Measurements from ENCODE around the gene NYNRIN.

NYNRIN gene

DNA sequence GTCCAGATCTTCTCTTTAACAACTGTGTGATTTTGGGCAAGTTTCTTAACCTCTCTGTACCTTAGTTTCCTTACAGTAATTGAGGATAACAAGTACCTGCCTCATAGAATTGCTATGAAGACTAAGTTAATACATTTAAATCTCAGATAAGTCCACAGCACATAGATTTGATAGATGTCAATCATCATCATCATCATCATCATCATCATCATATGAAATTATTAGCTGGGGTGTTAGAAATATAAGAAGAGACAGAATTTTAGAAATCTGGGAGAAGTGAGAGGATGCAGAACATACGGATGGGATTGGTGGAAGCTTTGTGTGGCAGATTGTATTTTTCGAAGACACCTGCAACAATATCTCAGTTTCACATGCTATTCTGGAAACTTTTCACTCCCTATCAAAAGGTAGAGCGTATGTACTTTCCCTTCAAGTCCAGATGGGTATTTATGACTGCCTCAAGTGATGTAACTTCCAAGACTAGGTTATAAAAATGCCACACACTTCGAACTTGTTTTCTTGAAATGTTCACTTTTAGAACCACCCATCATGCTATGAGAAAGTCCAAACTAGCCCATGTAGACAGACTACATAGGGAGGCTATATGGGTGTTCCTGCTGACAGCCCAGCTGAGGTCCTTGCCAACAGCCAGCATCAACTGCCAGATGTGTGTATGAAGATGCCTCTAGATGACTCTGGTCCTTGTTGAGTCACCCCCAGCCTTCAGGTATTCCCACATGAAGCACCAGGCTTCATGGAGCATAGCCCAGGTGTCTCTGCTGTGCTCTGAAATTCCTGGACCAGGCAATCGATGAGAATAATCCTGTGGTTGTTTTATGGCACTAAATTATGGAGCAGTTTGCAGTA, 64.4 kb downstream of the NYNRIN start:
- DNase-seq = no peak

DNA sequence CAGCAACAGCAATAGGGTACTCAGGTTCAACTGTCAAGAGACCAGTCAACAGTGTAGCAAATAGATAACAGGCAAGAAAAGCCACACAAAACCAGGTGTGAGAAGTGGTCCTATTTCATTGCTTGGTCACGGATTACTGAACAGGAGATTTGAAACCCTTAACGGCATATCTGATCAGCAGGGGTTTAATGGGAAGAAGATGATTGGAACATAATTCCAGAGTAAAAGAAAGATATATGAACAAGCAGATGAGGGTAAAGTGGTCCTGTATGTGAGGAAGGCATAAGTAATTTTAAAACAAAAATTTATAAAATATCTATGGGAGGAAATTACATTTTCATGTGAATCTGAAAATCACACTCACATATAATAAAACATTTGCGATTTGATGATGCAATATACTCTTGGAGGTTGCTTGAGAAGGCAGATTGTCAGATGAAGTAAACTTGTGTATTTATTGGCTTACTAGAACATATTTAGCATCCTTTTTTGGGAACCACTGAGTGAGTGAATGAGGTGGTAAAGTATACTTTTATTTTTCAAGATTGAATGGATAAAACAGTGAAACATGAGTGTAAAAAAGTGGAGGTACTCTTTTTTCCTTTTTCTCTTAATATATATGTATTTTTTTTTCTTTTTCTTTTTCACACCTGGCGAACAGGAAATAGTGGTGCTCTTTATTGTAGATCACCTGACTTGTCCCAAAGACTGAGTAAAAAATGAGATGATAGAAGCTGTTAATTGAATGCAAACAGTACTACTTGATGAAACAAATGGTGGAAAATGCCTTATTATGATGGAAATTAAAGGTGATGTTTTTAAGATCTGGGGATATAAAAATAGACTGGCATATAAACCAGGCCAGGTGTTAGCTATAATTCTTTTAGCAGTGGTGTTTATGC, 65.3 kb downstream of the NYNRIN start:
- DNase-seq = no peak

DNA sequence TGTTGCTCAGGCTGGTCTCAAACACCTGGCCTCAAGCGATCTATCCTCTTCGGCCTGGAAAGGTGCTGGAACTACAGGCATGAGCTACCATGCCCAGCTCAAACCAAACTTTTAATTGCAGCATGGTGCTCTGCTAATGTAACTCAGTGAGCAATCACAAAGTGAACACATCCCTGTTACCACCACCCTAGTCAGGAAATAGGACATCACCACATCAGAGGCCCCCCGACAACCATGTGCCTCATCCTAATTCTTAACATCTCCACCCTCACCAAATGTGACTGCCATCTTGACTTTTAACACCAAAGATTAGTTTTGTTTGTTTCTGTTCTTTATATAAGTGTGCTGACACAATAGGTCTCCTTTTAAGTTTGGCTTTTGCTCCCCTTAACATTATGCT, 66.6 kb downstream of the NYNRIN start:
- no peak for DNase-seq

DNA sequence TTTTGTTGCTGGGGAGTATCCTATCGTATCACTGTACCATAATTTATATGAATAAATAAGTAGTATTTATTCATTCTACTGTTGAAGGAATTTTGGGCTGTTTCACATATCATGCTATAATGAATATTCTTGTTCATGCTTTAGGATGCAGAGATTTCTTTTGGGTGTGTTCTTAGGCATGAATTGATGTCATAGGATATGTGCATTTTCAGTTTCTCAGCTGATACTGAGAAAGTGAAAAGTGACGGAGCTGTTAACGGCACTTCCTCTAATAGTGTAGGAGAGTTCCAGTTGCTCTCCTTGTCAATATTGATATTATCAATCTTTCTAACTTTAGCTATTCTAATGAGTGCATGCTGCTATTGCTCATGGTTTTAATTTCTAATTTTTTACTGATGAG, 67.0 kb downstream of the NYNRIN start:
- DNase-seq = no peak
